ENCODE measurements around the gene CMC4. TPM values are rescaled to one million over a fixed set of nuclear protein-coding genes. Genes with fewer than 3 reads are reported as not detected.

The CMC4 gene
- 10 to 100 TPM in 2 of 3 donors, 1 to 10 TPM in 1; 9.5 to 21.5 (median 12.6) TPM for polyA plus RNA-seq

- 0 to 34% (median 1%) methylated on average over 8 to 61 of the region's 81 CpGs for WGBS, 3 donors
- no peak within 1 kb of the TSS for H3K27ac ChIP-seq (ENCODE audit: low read depth, low read length)
Measured at GRCh38 chrX:155070975-155071693, at the start of gene CMC4, which contains the start of the genes BRCC3 and MTCP1. CMC4 (minus strand) TSS chrX:155071136; CDS start chrX:155064023, 7,113 bp downstream. BRCC3 (plus strand) TSS chrX:155071508; CDS start chrX:155071528, 20 bp downstream. MTCP1 (minus strand) TSS chrX:155071136; CDS start chrX:155066010, 5,126 bp downstream.

- H3K27ac ChIP-seq (ENCODE audit: low read depth, low read length), result no peak overlapping the region
- 86 to 100% (median 94%) methylated on average over 1 of the region's 1 CpG for WGBS, 3 donors
Measured at GRCh38 chrX:155115174-155115819, 44.4 kb upstream of the CMC4 start.

- no peak overlapping the region for H3K27ac ChIP-seq (ENCODE audit: low read depth, low read length)
- 84 to 97% (median 96%) methylated on average over 4 of the region's 4 CpGs for WGBS, 3 donors
Measured at GRCh38 chrX:155113097-155113496, 42.2 kb upstream of the CMC4 start.

DNA sequence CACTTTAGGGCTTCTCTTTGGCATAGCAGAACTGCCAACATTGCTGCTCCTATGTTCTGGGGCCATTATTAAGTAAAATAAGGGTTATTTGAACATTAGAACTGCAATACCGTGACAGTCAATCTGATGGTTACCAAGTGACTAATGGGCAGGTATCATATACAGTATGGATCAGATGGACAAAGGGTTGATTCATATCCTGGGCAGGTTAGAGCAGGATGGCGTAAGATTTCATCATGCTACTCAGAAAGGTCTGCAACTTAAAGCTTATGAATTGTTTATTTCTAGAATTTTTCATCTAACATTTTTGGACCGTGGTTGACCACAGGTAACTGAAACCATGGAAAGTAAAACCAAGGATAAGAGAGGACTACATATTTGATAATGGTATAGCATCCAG, 41.2 kb upstream of the CMC4 start:
- H3K27ac ChIP-seq (ENCODE audit: low read depth, low read length), result no peak overlapping the region
- 81 to 100% (median 90%) methylated on average over 3 of the region's 3 CpGs for WGBS, 3 donors

DNA sequence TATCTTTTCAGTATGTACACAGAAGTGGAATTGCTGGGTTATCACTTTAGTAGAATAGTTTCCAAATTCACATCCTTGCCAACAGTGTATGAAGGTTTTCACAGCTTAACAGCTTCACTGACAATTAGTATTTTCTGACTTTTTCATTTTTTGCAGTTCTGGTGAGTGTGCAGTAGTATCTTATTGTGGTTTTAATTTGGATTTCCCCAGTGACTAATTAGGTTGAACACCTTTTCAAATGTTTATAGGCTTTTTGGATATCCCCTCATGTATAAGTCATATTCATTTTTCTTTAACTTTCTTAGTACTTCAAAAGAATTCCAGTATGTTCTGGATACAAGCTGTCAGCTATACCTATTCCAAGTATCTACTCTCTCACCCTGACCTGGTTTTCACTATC, 37.5 kb upstream of the CMC4 start:
- H3K27ac ChIP-seq (ENCODE audit: low read depth, low read length), result no peak overlapping the region

DNA sequence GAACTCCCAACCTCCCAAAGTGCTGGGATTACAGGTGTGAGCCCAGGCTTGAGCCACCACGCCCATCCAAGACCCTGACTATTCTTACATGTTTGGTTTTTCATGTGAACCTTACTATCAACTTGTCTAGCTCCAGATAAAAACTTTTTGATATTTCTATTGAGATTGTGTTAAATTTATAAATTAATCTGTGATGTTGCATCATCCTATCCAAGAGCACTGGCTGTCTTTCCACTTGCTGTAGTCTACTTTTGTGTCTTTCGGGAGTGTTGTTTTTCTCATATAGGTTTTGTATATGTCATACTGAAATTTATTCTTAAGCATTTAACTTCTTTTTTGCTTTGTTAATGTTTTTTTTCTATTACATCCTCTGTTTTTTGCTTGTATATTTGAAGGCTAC, 35.0 kb upstream of the CMC4 start:
- H3K27ac ChIP-seq (ENCODE audit: low read depth, low read length), result no peak overlapping the region
- WGBS, 3 donors, result 84 to 100% (median 94%) methylated on average over 2 of the region's 2 CpGs

GRCh38 chrX:155094468-155095061, 23.6 kb upstream of the CMC4 start:
- WGBS, 3 donors, result 21 to 54% (median 39%) methylated on average over 4 of the region's 4 CpGs
- H3K27ac ChIP-seq (ENCODE audit: low read depth, low read length), result no peak overlapping the region

DNA sequence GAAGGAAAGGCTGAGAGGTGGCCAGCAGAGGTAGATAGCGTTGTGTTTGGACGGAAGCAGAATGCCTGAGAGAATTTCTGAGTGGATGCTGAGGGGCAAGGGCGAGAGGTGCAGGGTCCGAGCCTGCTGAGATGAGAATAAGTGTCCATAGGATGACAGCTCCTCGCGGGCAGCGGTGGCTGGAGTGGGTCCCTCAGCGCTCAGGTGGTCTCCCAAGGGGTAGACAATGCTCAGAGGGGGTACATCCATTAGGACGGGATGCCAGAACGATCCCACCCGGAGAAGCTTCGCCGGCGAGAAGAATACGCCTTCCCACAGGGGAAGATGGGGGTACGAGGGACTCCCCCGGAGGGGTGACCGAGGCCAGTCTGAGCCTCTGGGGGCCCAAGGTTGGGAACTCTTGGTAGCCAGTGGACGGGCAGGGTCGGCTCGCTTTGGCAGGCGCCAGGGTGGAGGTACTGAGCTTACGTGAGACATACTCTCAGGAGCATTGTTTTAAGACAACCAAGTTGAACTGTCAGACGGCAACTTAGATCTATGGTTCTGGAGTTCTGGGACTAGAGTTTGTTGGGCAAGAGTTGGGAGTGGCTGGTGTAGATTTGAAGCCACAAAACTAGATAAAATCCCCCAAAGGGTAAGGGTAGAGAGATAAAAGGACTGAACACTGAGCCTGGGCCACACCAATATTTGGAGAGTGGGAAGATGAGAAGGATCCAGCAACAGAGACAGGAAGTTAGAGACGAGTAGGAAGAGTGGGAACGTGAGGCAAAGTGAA, 16.2 kb upstream of the CMC4 start:
- 86 to 95% (median 95%) methylated on average over 26 of the region's 26 CpGs for WGBS, 3 donors
- H3K27ac ChIP-seq (ENCODE audit: low read depth, low read length), result no peak overlapping the region

- 73 to 86% (median 77%) methylated on average over 21 to 24 of the region's 24 CpGs for WGBS, 3 donors
- H3K27ac ChIP-seq (ENCODE audit: low read depth, low read length), result no peak overlapping the region
Measured at GRCh38 chrX:155086202-155086840, 15.4 kb upstream of the CMC4 start.

DNA sequence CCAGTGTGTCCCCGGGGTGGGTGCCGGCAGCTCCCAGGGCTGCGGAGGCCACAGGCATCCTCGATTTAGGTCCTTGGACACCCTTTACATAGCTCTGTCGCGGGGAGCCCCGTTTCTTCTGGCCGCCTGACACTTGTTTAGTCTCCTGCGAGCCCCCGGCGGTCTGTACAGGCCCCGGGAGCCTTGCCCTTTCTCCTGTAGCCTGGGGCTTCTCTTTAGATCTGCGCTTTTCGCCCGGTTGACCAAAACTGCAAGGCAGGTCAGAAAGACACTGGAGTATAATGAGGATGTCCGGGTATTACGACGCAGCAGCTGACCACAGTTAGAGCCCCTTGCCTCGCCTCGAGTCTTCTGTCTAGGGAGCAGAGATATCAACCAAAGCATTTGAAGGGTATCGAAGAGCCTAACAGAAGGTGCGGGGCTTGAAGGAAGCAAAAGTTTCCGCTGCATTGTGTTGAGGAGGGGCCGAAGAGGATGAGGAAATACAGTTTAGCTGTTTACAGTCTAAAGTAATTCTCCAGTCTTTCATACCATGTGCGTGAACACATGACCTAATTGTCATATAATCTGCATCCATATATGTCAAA, 851 bp upstream of the CMC4 start:
- WGBS, 3 donors, result 0 to 37% (median 1%) methylated on average over 25 of the region's 25 CpGs
- H3K27ac ChIP-seq (ENCODE audit: low read depth, low read length), result no peak overlapping the region

- H3K27ac ChIP-seq (ENCODE audit: low read depth, low read length), result no peak overlapping the region
- 0 to 39% (median 0%) methylated on average over 16 of the region's 16 CpGs for WGBS, 3 donors
Measured at GRCh38 chrX:155070663-155070974, 317 bp downstream of the CMC4 start.

DNA sequence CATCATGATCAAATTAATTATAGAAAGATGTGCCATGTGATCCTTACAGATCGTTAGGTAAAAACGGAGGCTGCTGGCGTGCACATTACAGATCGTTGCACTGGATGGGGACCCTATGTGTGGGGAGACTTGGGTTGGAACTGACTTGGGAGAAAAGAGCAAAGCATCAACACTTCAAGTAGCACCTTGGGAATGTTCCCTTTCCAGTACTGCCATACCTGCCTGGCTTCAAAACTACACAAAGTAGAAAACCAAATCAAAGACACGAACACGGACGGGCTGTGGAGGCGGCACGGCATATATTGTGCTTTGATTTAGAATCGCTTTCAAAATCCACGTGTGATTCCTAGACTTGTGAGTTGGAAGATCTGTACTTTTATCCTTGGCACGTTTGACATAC, 898 bp downstream of the CMC4 start:
- 2 to 33% (median 5%) methylated on average over 12 of the region's 12 CpGs for WGBS, 3 donors
- no peak overlapping the region for H3K27ac ChIP-seq (ENCODE audit: low read depth, low read length)

GRCh38 chrX:155069414-155069813, 1.5 kb downstream of the CMC4 start:
- WGBS, 3 donors, result 70 to 97% (median 78%) methylated on average over 1 of the region's 1 CpG
- no peak overlapping the region for H3K27ac ChIP-seq (ENCODE audit: low read depth, low read length)

- no peak overlapping the region for H3K27ac ChIP-seq (ENCODE audit: low read depth, low read length)
- 63 to 82% (median 73%) methylated on average over 1 of the region's 1 CpG for WGBS, 3 donors
Measured at GRCh38 chrX:155068165-155068564, 2.8 kb downstream of the CMC4 start.

GRCh38 chrX:155065035-155065734, 5.8 kb downstream of the CMC4 start:
- 73 to 84% (median 82%) methylated on average over 8 of the region's 8 CpGs for WGBS, 3 donors
- no peak overlapping the region for H3K27ac ChIP-seq (ENCODE audit: low read depth, low read length)

GRCh38 chrX:155061760-155062159, 9.2 kb downstream of the CMC4 start:
- H3K27ac ChIP-seq (ENCODE audit: low read depth, low read length), result no peak overlapping the region

More at GRCh38 chrX:155061760-155062159, 9.2 kb downstream of the CMC4 start:
- WGBS, 3 donors, result 64 to 83% (median 74%) methylated on average over 4 of the region's 4 CpGs
